Right atrium auricular region (tissue), 2 donors: ENCODE results near the gene CNDP1. TPM values are rescaled to one million over a fixed set of nuclear protein-coding genes. Genes with fewer than 3 reads are reported as not detected.
"Not testable (repeated sequence)": the region's sequence is repeated elsewhere in the genome, so short reads cannot be mapped to it uniquely, and the experiment has no call there.

ENCODE experiments used
- DNase-seq: peaks from one replicate; pipeline ENCODE4 v3.0.0-alpha.2; 2019; ENCODE audit warnings: low spot score
- H3K27ac ChIP-seq, 2 donors: fragments of 200-600 bp; sonication (generic); 1 replicate in 1 of 2; 2 replicates in 1 of 2; pipeline ENCODE4 v1.5.1; 2016 to 2019
- H3K27me3 ChIP-seq, 2 donors: fragments of 200-600 bp; sonication (generic); one replicate each; pipeline versions ENCODE4 v1.5.1 to v1.6.0; 2017 to 2019
- H3K36me3 ChIP-seq: fragments of 200-600 bp; sonication (generic); one replicate; pipeline ENCODE4 v1.5.1; 2016
- H3K4me1 ChIP-seq, 2 donors: fragments of 200-600 bp; sonication (generic); one replicate each; pipeline versions ENCODE4 v1.5.1 to v1.6.0; 2017 to 2019
- H3K4me3 ChIP-seq, 2 donors: fragments of 200-600 bp; sonication (generic); 1 replicate in 1 of 2; 2 replicates in 1 of 2; pipeline ENCODE4 v1.5.1; 2017 to 2019; ENCODE audit warnings: mild to moderate bottlenecking in 1 of 2, moderate library complexity in 1 of 2
- H3K9me3 ChIP-seq, 2 donors: fragments of 200-600 bp; sonication (generic); one replicate each; pipeline ENCODE4 v1.5.1; 2019
- total RNA-seq, 2 donors: library from RNA; depleted of rRNA; stranded (reverse); fragments of >200 nt; gene quantifications; one replicate each; pipeline ENCODE4 v1.1.0, GENCODE V29; 2016
- TF ChIP-seq, protein P1 (sequence below), 2 donors: fragments of 200-600 bp; sonication (generic); IDR thresholded peaks; one replicate each; pipeline ENCODE4 v1.5.1; 2019; ENCODE audit warnings: antibody characterized with exemption in 2 of 2

Gene CNDP1
- total RNA-seq, 2 donors from 2014 or later: not detected

GRCh38 chr18:74521068-74521725, 13.1 kb upstream of the CNDP1 start:
- DNase-seq: no peak
- no peak overlapping the region for H3K4me3 ChIP-seq
- no peak overlapping the region for H3K27ac ChIP-seq
- TF ChIP-seq, protein P1, sequence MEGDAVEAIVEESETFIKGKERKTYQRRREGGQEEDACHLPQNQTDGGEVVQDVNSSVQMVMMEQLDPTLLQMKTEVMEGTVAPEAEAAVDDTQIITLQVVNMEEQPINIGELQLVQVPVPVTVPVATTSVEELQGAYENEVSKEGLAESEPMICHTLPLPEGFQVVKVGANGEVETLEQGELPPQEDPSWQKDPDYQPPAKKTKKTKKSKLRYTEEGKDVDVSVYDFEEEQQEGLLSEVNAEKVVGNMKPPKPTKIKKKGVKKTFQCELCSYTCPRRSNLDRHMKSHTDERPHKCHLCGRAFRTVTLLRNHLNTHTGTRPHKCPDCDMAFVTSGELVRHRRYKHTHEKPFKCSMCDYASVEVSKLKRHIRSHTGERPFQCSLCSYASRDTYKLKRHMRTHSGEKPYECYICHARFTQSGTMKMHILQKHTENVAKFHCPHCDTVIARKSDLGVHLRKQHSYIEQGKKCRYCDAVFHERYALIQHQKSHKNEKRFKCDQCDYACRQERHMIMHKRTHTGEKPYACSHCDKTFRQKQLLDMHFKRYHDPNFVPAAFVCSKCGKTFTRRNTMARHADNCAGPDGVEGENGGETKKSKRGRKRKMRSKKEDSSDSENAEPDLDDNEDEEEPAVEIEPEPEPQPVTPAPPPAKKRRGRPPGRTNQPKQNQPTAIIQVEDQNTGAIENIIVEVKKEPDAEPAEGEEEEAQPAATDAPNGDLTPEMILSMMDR (IDR thresholded peaks at IDR 0.05): no peak
- H3K4me1 ChIP-seq: no peaks in the 10 kb centered on the region
- no peaks in the 10 kb centered on the region for H3K27me3 ChIP-seq
- H3K9me3 ChIP-seq: no peaks in the 10 kb centered on the region
- H3K36me3 ChIP-seq: peaks cover 45% of the 10 kb centered on the region

GRCh38 chr18:74522635-74523548, 11.4 kb upstream of the CNDP1 start:
- TF ChIP-seq, protein P1 (IDR thresholded peaks at IDR 0.05): no peak
- Histone ChIP-seq H3K27me3 (no peaks in the 10 kb centered on the region), H3K27ac (no peak overlapping the region), H3K4me1 (no peaks in the 10 kb centered on the region), H3K9me3 (no peaks in the 10 kb centered on the region), H3K4me3 (no peak overlapping the region), H3K36me3 (peaks cover 29% of the 10 kb centered on the region)
- DNase-seq: no peak

DNA sequence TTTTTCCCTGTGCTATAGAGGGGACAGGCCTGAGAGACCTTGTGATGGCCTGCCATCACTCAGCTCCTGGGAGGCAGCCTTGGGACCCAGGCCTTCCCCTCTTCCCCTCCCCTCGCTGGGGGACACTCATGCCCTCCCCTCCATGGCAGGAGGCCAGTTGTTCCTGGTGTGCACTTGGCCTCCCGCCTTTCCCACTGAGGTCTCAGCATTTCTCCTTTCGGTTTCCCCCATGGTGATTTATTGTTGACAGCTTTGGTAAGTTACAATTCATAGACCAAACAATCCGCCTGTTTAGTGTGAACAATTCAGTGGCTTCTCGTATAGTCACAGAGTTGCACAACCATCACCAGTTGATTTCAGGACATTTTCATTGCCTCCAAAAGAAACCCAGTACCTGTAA, 10.2 kb upstream of the CNDP1 start:
- Histone ChIP-seq H3K27me3 (no peaks in the 10 kb centered on the region), H3K36me3 (peaks cover 18% of the 10 kb centered on the region), H3K27ac (no peak overlapping the region), H3K4me3 (no peak overlapping the region), H3K4me1 (no peaks in the 10 kb centered on the region), H3K9me3 (no peaks in the 10 kb centered on the region)
- no peak for DNase-seq
- TF ChIP-seq, protein P1 (IDR thresholded peaks at IDR 0.05): no peak

GRCh38 chr18:74524915-74525314, 9.4 kb upstream of the CNDP1 start:
- not testable (repeated sequence) for H3K4me3 ChIP-seq, H3K4me1 ChIP-seq, H3K27me3 ChIP-seq, H3K9me3 ChIP-seq, H3K27ac ChIP-seq, H3K36me3 ChIP-seq, DNase-seq

DNA sequence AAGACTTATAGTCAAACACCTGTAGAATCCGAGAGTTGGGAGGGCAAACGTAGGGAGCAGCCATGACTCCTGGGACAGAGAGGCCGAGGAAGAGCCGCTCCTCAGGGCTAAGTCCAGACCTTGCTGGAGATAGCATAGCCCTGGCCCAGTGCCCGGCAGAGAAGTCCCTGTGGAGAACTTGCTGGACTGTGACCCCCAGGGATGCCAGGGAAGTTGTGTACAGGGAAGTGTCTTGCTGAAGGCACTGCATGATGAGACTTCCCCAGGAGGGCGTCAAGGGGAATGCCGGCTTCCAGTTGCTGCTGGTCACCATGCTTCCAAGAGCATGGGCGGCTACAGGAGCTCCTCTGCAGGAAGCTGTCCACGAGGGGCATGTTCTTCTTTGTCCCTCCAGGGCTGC, 8.6 kb upstream of the CNDP1 start:
- Histone ChIP-seq H3K9me3 (no peaks in the 10 kb centered on the region), H3K36me3 (peaks cover 2% of the 10 kb centered on the region), H3K4me1 (no peaks in the 10 kb centered on the region), H3K4me3 (no peak overlapping the region), H3K27me3 (no peaks in the 10 kb centered on the region), H3K27ac (no peak overlapping the region)
- TF ChIP-seq, protein P1 (IDR thresholded peaks at IDR 0.05): no peak
- DNase-seq: no peak

- TF ChIP-seq, protein P1 (IDR thresholded peaks at IDR 0.05): no peak
- H3K9me3 ChIP-seq: no peaks in the 10 kb centered on the region
These were observed 7.8 kb upstream of the CNDP1 start for GRCh38 chr18:74526488-74526887.

More at GRCh38 chr18:74526488-74526887, 7.8 kb upstream of the CNDP1 start:
- Histone ChIP-seq H3K36me3 (no peaks in the 10 kb centered on the region), H3K4me1 (no peaks in the 10 kb centered on the region), H3K27me3 (no peaks in the 10 kb centered on the region), H3K4me3 (no peak overlapping the region), H3K27ac (no peak overlapping the region)
- no peak for DNase-seq
